ENCODE data around the gene ZNF644.
"Not testable (repeated sequence)": the region's sequence is repeated elsewhere in the genome, so short reads cannot be mapped to it uniquely, and the experiment has no call there.

The ZNF644 gene

GRCh38 chr1:90946630-90947029 is 75.2 kb downstream of the ZNF644 start:
- no peak for DNase-seq (ENCODE audit: low read depth, low spot score)
- in situ Hi-C loops (cut with HindIII; ENCODE audit: low sequenced_read_pairs): no loop called here
- no peak for TF ChIP-seq CTCF (IDR thresholded peaks at IDR 0.05; ENCODE audit: low read depth, low read length)
- no peak overlapping the region for H3K4me3 ChIP-seq (ENCODE audit: low read depth, low read length)

- no peak for DNase-seq (ENCODE audit: low read depth, low spot score)
- TF ChIP-seq CTCF (IDR thresholded peaks at IDR 0.05; ENCODE audit: low read depth, low read length): no peak
- no peak overlapping the region for H3K4me3 ChIP-seq (ENCODE audit: low read depth, low read length)
- in situ Hi-C loops (cut with HindIII; ENCODE audit: low sequenced_read_pairs): no loop called here
Observed at GRCh38 chr1:90945287-90945686, 76.5 kb downstream of the ZNF644 start.

GRCh38 chr1:90943966-90944365 is 77.9 kb downstream of the ZNF644 start:
- TF ChIP-seq CTCF (IDR thresholded peaks at IDR 0.05; ENCODE audit: low read depth, low read length): no peak
- in situ Hi-C loops (cut with HindIII; ENCODE audit: low sequenced_read_pairs): no loop called here
- H3K4me3 ChIP-seq (ENCODE audit: low read depth, low read length): no peak overlapping the region
- no peak for DNase-seq (ENCODE audit: low read depth, low spot score)

GRCh38 chr1:90940746-90941145 is 81.1 kb downstream of the ZNF644 start:
- no peak for TF ChIP-seq CTCF (IDR thresholded peaks at IDR 0.05; ENCODE audit: low read depth, low read length)
- in situ Hi-C loops (cut with HindIII; ENCODE audit: low sequenced_read_pairs): no loop called here

GRCh38 chr1:90936731-90937130 is 85.1 kb downstream of the ZNF644 start:
- TF ChIP-seq CTCF (IDR thresholded peaks at IDR 0.05; ENCODE audit: low read depth, low read length): no peak
- no peak for DNase-seq (ENCODE audit: low read depth, low spot score)
- in situ Hi-C loops (cut with HindIII; ENCODE audit: low sequenced_read_pairs): no loop called here
- H3K4me3 ChIP-seq (ENCODE audit: low read depth, low read length): no peak overlapping the region

More at GRCh38 chr1:90940746-90941145, 81.1 kb downstream of the ZNF644 start:
- H3K4me3 ChIP-seq (ENCODE audit: low read depth, low read length): no peak overlapping the region
- no peak for DNase-seq (ENCODE audit: low read depth, low spot score)

GRCh38 chr1:90936061-90936460 is 85.8 kb downstream of the ZNF644 start:
- no peak for DNase-seq (ENCODE audit: low read depth, low spot score)
- in situ Hi-C loops (cut with HindIII; ENCODE audit: low sequenced_read_pairs): no loop called here
- H3K4me3 ChIP-seq (ENCODE audit: low read depth, low read length): no peak overlapping the region
- no peak for TF ChIP-seq CTCF (IDR thresholded peaks at IDR 0.05; ENCODE audit: low read depth, low read length)

GRCh38 chr1:90928231-90928630 is 93.6 kb downstream of the ZNF644 start:
- DNase-seq (ENCODE audit: low read depth, low spot score); H3K4me3 ChIP-seq (ENCODE audit: low read depth, low read length); in situ Hi-C loops (cut with HindIII; ENCODE audit: low sequenced_read_pairs): not testable (repeated sequence)

GRCh38 chr1:90927674-90928073 is 94.2 kb downstream of the ZNF644 start:
- in situ Hi-C loops (cut with HindIII; ENCODE audit: low sequenced_read_pairs): not testable (repeated sequence)

More at GRCh38 chr1:90927674-90928073, 94.2 kb downstream of the ZNF644 start:
- not testable (repeated sequence) for DNase-seq (ENCODE audit: low read depth, low spot score); H3K4me3 ChIP-seq (ENCODE audit: low read depth, low read length)
